ENCODE measurements around the gene ALKBH2.

DNA sequence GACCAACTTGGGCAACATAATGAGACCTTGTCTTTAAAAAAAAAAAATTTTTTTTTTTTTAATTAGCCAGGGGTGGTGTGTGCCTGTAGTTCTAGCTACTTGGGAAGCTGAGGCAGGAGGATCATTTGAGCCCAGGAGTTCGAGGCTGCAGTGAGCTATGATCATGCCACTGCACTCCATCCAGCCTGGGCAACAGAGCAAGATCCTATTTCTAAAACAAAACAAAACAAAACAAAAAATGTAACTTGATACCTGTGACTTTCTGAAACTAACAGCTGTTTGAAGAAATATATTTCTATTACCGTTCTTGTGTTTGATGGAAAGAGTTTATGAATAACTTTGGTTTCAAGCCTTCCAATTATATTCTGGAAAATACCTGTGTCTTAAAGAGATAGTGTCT, 21.4 kb upstream of the ALKBH2 start:
- TF ChIP-seq, protein P1, sequence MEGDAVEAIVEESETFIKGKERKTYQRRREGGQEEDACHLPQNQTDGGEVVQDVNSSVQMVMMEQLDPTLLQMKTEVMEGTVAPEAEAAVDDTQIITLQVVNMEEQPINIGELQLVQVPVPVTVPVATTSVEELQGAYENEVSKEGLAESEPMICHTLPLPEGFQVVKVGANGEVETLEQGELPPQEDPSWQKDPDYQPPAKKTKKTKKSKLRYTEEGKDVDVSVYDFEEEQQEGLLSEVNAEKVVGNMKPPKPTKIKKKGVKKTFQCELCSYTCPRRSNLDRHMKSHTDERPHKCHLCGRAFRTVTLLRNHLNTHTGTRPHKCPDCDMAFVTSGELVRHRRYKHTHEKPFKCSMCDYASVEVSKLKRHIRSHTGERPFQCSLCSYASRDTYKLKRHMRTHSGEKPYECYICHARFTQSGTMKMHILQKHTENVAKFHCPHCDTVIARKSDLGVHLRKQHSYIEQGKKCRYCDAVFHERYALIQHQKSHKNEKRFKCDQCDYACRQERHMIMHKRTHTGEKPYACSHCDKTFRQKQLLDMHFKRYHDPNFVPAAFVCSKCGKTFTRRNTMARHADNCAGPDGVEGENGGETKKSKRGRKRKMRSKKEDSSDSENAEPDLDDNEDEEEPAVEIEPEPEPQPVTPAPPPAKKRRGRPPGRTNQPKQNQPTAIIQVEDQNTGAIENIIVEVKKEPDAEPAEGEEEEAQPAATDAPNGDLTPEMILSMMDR (IDR thresholded peaks at IDR 0.05; ENCODE audit: poor library complexity, severe bottlenecking): no peak
- TF ChIP-seq POLR2AphosphoS5 (IDR thresholded peaks at IDR 0.05) (no peak), SMC3 (conservative IDR thresholded peaks at IDR 0.05; ENCODE audit: poor library complexity) (no peak), TAF1 (IDR thresholded peaks at IDR 0.05; ENCODE audit: low read depth) (no peak), EP300 (conservative IDR thresholded peaks at IDR 0.05; ENCODE audit: poor library complexity, severe bottlenecking) (no peak), RAD21 (conservative IDR thresholded peaks at IDR 0.05) (no peak), EZH2 (IDR thresholded peaks at IDR 0.05; ENCODE audit: borderline replicate concordance, insufficient read depth, low read length, poor library complexity, severe bottlenecking) (no peak), MXI1 (conservative IDR thresholded peaks at IDR 0.05; ENCODE audit: poor library complexity, severe bottlenecking) (no peak)
- TF ChIP-seq, protein P2, sequence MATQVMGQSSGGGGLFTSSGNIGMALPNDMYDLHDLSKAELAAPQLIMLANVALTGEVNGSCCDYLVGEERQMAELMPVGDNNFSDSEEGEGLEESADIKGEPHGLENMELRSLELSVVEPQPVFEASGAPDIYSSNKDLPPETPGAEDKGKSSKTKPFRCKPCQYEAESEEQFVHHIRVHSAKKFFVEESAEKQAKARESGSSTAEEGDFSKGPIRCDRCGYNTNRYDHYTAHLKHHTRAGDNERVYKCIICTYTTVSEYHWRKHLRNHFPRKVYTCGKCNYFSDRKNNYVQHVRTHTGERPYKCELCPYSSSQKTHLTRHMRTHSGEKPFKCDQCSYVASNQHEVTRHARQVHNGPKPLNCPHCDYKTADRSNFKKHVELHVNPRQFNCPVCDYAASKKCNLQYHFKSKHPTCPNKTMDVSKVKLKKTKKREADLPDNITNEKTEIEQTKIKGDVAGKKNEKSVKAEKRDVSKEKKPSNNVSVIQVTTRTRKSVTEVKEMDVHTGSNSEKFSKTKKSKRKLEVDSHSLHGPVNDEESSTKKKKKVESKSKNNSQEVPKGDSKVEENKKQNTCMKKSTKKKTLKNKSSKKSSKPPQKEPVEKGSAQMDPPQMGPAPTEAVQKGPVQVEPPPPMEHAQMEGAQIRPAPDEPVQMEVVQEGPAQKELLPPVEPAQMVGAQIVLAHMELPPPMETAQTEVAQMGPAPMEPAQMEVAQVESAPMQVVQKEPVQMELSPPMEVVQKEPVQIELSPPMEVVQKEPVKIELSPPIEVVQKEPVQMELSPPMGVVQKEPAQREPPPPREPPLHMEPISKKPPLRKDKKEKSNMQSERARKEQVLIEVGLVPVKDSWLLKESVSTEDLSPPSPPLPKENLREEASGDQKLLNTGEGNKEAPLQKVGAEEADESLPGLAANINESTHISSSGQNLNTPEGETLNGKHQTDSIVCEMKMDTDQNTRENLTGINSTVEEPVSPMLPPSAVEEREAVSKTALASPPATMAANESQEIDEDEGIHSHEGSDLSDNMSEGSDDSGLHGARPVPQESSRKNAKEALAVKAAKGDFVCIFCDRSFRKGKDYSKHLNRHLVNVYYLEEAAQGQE (IDR thresholded peaks at IDR 0.05; ENCODE audit: borderline replicate concordance): no peak

Measured in neural cell (in vitro differentiated cells).